Loucy (cell line): ENCODE data around the gene IFNGR1.

Experiments
- CTCF ChIP-seq: fragments of 200-600 bp; sonication (generic); conservative IDR thresholded peaks from 2 replicates; pipeline ENCODE4 v1.5.1; 2014; ENCODE audit warnings: mild to moderate bottlenecking, antibody characterized with exemption, low read length
- EZH2phosphoT487 ChIP-seq: fragments of 200-600 bp; IDR thresholded peaks from 2 replicates; pipeline ENCODE4 v1.6.1; 2018; ENCODE audit warnings: antibody characterized with exemption, mild to moderate bottlenecking, moderate library complexity, borderline replicate concordance

GRCh38 chr6:137176729-137177128 is 42.5 kb downstream of the IFNGR1 start:
- TF ChIP-seq CTCF (no peak), EZH2phosphoT487 (no peak)
